Thyroid gland (tissue), 4 donors: Measurements from ENCODE around the gene JOSD2. TPM values are rescaled to one million over a fixed set of nuclear protein-coding genes. Genes with fewer than 3 reads are reported as not detected.
A peak's percentile ranks its signal among the peaks of the same experiment; 100 is the strongest.

Source experiments
- DNase-seq, 2 donors: peaks; one replicate each; pipeline ENCODE4 v3.0.0-alpha.2; 2019
- H3K27ac ChIP-seq, 3 donors: fragments of 200-600 bp; sonication (generic); 1 replicate in 2 of 3; 2 replicates in 1 of 3; pipeline ENCODE4 v1.5.1; 2016 to 2019; ENCODE audit warnings: mild to moderate bottlenecking in 1 of 3, moderate library complexity in 1 of 3
- H3K27me3 ChIP-seq: fragments of 200-600 bp; sonication (generic); one replicate; pipeline ENCODE4 v1.5.1; 2019
- H3K36me3 ChIP-seq, 2 donors: fragments of 200-600 bp; sonication (generic); one replicate each; pipeline ENCODE4 v1.5.1; 2016 to 2019
- H3K4me1 ChIP-seq, 2 donors: fragments of 200-600 bp; sonication (generic); one replicate each; pipeline ENCODE4 v1.5.1; 2017 to 2019
- H3K4me3 ChIP-seq, 3 donors: fragments of 200-600 bp; sonication (generic); replicated peaks in 1 of 3; 1 replicate in 2 of 3; 2 replicates in 1 of 3; pipeline ENCODE4 v1.5.1; 2016; ENCODE audit warnings: mild to moderate bottlenecking in 1 of 3
- H3K9me3 ChIP-seq: fragments of 200-600 bp; sonication (generic); one replicate; pipeline ENCODE4 v1.5.1; 2017
- CTCF ChIP-seq, 6 experiments: fragments of 200-600 bp in 3 of 6; fragments of 450-650 bp in 3 of 6; sonication (generic) in 3 of 6; IDR thresholded peaks; one replicate each; pipeline ENCODE4 v1.5.1; 2016 to 2019; ENCODE audit warnings: antibody characterized with exemption in 6 of 6, mild to moderate bottlenecking in 2 of 6, inconsistent platforms in 1 of 6, moderate library complexity in 1 of 6
- POLR2A ChIP-seq, 2 donors: fragments of 450-650 bp; IDR thresholded peaks; one replicate each; pipeline ENCODE4 v1.6.1; 2017; ENCODE audit warnings: antibody characterized with exemption in 2 of 2, mild to moderate bottlenecking in 2 of 2, moderate library complexity in 1 of 2
- WGBS, 2 donors: methylation state at CpG; one replicate each; pipeline ENCODE4 v1.1.5; 2017; 5-methylcytosine and 5-hydroxymethylcytosine counted together
- intact Hi-C: fragments of 100-400 bp; cut with DNase I; formaldehyde crosslinking; loops from one replicate; pipeline ENCODE4 v1.15.1; 2023
- total RNA-seq, 4 donors: library from RNA; depleted of rRNA; stranded (reverse); fragments of >200 nt; gene quantifications; one replicate each; pipeline ENCODE4 v1.2.3, GENCODE V29; 2016

The JOSD2 gene
- total RNA-seq, 4 donors from 2014 or later, result 23.9 to 49.5 (median 41.3) TPM

- Histone ChIP-seq H3K36me3 (peaks cover 10 to 15% of the 10 kb centered on the region in 2 donors), H3K4me3 (no peak overlapping the region), H3K27me3 (no peaks in the 10 kb centered on the region), H3K4me1 (no peaks in the 10 kb centered on the region), H3K27ac (no peak overlapping the region), H3K9me3 (no peaks in the 10 kb centered on the region)
- TF ChIP-seq POLR2A (IDR thresholded peaks at IDR 0.05) (no peak), CTCF (IDR thresholded peaks at IDR 0.05) (peak in 3 of 6 experiments; percentile 29 to 47 (median 39))
- DNase-seq, result peak in 1 of 2 donors; percentile 49
- WGBS, 2 donors, result 73 to 79% methylated on average over 18 of the region's 18 CpGs
- intact Hi-C loops, result no loop called here
Measured at GRCh38 chr19:50486823-50487515, 24.0 kb downstream of the JOSD2 start.

- no peak for TF ChIP-seq POLR2A (IDR thresholded peaks at IDR 0.05)
- no peak for TF ChIP-seq CTCF (IDR thresholded peaks at IDR 0.05)
- Histone ChIP-seq H3K36me3 (peaks cover 24 to 28% of the 10 kb centered on the region in 2 donors), H3K9me3 (no peaks in the 10 kb centered on the region), H3K27ac (no peak overlapping the region), H3K4me3 (no peak overlapping the region), H3K4me1 (no peaks in the 10 kb centered on the region), H3K27me3 (no peaks in the 10 kb centered on the region)
- 91 to 93% methylated on average over 10 of the region's 10 CpGs for WGBS, 2 donors
- intact Hi-C loops, result no loop called here
- DNase-seq, result no peak
Measured at GRCh38 chr19:50485284-50485955, 25.6 kb downstream of the JOSD2 start.

GRCh38 chr19:50482916-50483315 lies 28.1 kb downstream of the JOSD2 start:
- H3K4me1 ChIP-seq, result peaks cover 0 to 6% of the 10 kb centered on the region in 2 donors
- no peak overlapping the region for H3K4me3 ChIP-seq
- no peak for DNase-seq
- TF ChIP-seq CTCF (IDR thresholded peaks at IDR 0.05), result no peak
- no peak for TF ChIP-seq POLR2A (IDR thresholded peaks at IDR 0.05)
- intact Hi-C loops, result no loop called here
- H3K27me3 ChIP-seq, result no peaks in the 10 kb centered on the region
- H3K36me3 ChIP-seq, result peaks cover 41 to 53% of the 10 kb centered on the region in 2 donors
- H3K9me3 ChIP-seq, result no peaks in the 10 kb centered on the region
- H3K27ac ChIP-seq, result no peak overlapping the region
- WGBS, 2 donors, result 86 to 88% methylated on average over 10 of the region's 10 CpGs

- Histone ChIP-seq H3K36me3 (peaks cover 41 to 54% of the 10 kb centered on the region in 2 donors), H3K4me1 (peaks cover 5 to 11% of the 10 kb centered on the region in 2 donors), H3K27me3 (no peaks in the 10 kb centered on the region), H3K4me3 (no peak overlapping the region), H3K9me3 (no peaks in the 10 kb centered on the region), H3K27ac (no peak overlapping the region)
- no peak for DNase-seq
- no peak for TF ChIP-seq POLR2A (IDR thresholded peaks at IDR 0.05)
- TF ChIP-seq CTCF (IDR thresholded peaks at IDR 0.05), result no peak
- 82 to 93% methylated on average over 10 to 13 of the region's 16 CpGs for WGBS, 2 donors
- intact Hi-C loops, result no loop called here
Measured at GRCh38 chr19:50482271-50482855, 28.6 kb downstream of the JOSD2 start.
